GM23248 (cell line): Measurements from ENCODE around the gene ARHGEF1. TPM values are rescaled to one million over a fixed set of nuclear protein-coding genes. Genes with fewer than 3 reads are reported as not detected.
A peak's percentile ranks its signal among the peaks of the same experiment; 100 is the strongest.

ENCODE experiments used
- DNase-seq: peaks from one replicate; pipeline ENCODE4 v3.0.0-alpha.2; 2015
- H2AFZ ChIP-seq: fragments of 200-600 bp; sonication (generic); 2 replicates; pipeline ENCODE4 v1.6.1; 2016; ENCODE audit warnings: antibody characterized with exemption
- H3F3A ChIP-seq: fragments of 200-600 bp; sonication (generic); 2 replicates; pipeline ENCODE4 v1.6.1; 2016; ENCODE audit warnings: mild to moderate bottlenecking, antibody characterized with exemption, mixed run types; ENCODE audit not compliant: insufficient read depth
- H3K27ac ChIP-seq: fragments of 200-600 bp; sonication (generic); 2 replicates; pipeline ENCODE4 v1.5.1; 2016; ENCODE audit warnings: mild to moderate bottlenecking
- H3K27me3 ChIP-seq: fragments of 200-600 bp; sonication (generic); replicated peaks from 2 replicates; pipeline ENCODE4 v1.6.1; 2016; ENCODE audit warnings: mild to moderate bottlenecking; ENCODE audit not compliant: insufficient read depth
- H3K36me3 ChIP-seq: fragments of 200-600 bp; sonication (generic); 2 replicates; pipeline ENCODE4 v1.6.1; 2016; ENCODE audit warnings: low read depth, mild to moderate bottlenecking
- H3K4me1 ChIP-seq: fragments of 200-600 bp; sonication (generic); 2 replicates; pipeline ENCODE4 v1.6.1; 2016; ENCODE audit warnings: mild to moderate bottlenecking; ENCODE audit not compliant: insufficient read depth
- H3K4me2 ChIP-seq: fragments of 200-600 bp; sonication (generic); one replicate; pipeline ENCODE4 v1.6.1; 2016; ENCODE audit warnings: mild to moderate bottlenecking; ENCODE audit not compliant: unreplicated experiment
- H3K4me3 ChIP-seq: fragments of 200-600 bp; sonication (generic); 2 replicates; pipeline ENCODE4 v1.5.1; 2016; ENCODE audit warnings: mild to moderate bottlenecking
- H3K79me2 ChIP-seq: fragments of 200-600 bp; sonication (generic); 2 replicates; pipeline ENCODE4 v1.6.1; 2016; ENCODE audit warnings: mild to moderate bottlenecking; ENCODE audit not compliant: insufficient read depth
- H3K9ac ChIP-seq: fragments of 200-600 bp; sonication (generic); 2 replicates; pipeline ENCODE4 v1.6.1; 2016; ENCODE audit warnings: mild to moderate bottlenecking
- H3K9me2 ChIP-seq: fragments of 200-600 bp; sonication (generic); 2 replicates; pipeline ENCODE4 v1.6.1; 2016; ENCODE audit warnings: mixed run types, mild to moderate bottlenecking, moderate library complexity; ENCODE audit not compliant: insufficient read depth
- H3K9me3 ChIP-seq: fragments of 200-600 bp; sonication (generic); one replicate; pipeline ENCODE4 v1.6.1; 2017; ENCODE audit warnings: low read depth
- H4K20me1 ChIP-seq: fragments of 200-600 bp; sonication (generic); 2 replicates; pipeline ENCODE4 v1.6.0; 2016; ENCODE audit not compliant: insufficient read depth
- EZH2 ChIP-seq: fragments of 200-600 bp; sonication (generic); IDR thresholded peaks from 2 replicates; pipeline ENCODE4 v1.6.1; 2018; ENCODE audit warnings: antibody characterized with exemption, mild to moderate bottlenecking; ENCODE audit not compliant: insufficient read depth, poor library complexity, severe bottlenecking
- EZH2phosphoT487 ChIP-seq: fragments of 200-600 bp; sonication (generic); IDR thresholded peaks from 2 replicates; pipeline ENCODE4 v1.6.1; 2018; ENCODE audit warnings: antibody characterized with exemption, moderate library complexity, mild to moderate bottlenecking, low read depth; ENCODE audit not compliant: insufficient read depth
- WGBS, 2 experiments: methylation state at CpG; one replicate each; pipeline ENCODE4 v1.1.6; 2015 to 2017; ENCODE audit warnings: low lambda C conversion rate in 2 of 2, low coverage in 1 of 2; ENCODE audit errors: missing lambda C conversion rate in 2 of 2; 5-methylcytosine and 5-hydroxymethylcytosine counted together
- in situ Hi-C: fragments of 300-500 bp; cut with MboI; formaldehyde crosslinking; loops from 2 replicates; pipeline ENCODE4 v1.15.0; 2020
- polyA plus RNA-seq: library from polyadenylated mRNA; unstranded; fragments of >200 nt; fragmentation: Nextera tagmentation; extraction: Ambion mirVana; gene quantifications from 2 replicates; pipeline ENCODE4 v1.2.1, GENCODE V29; 2016
- total RNA-seq: library from RNA; depleted of rRNA; stranded (reverse); fragments of >200 nt; shearing (Covaris generic); gene quantifications from 2 replicates; pipeline ENCODE4 v1.2.3, GENCODE V29; 2014

The ARHGEF1 gene
- total and polyA plus RNA-seq, 2 experiments from 2014 or later, result 46.2 to 49.6 TPM

- Histone ChIP-seq H4K20me1 (no peaks in the 10 kb centered on the region), H3K9me2 (no peaks in the 10 kb centered on the region), H3K36me3 (no peaks in the 10 kb centered on the region), H3K4me3 (no peak overlapping the region), H3K27me3 (peaks cover 83% of the 10 kb centered on the region), H2AFZ (no peak overlapping the region), H3K27ac (no peak overlapping the region), H3K4me2 (no peak overlapping the region), H3F3A (no peaks in the 10 kb centered on the region), H3K79me2 (no peaks in the 10 kb centered on the region), H3K4me1 (no peaks in the 10 kb centered on the region), H3K9ac (no peak overlapping the region), H3K9me3 (no peaks in the 10 kb centered on the region)
- TF ChIP-seq EZH2 (no peak), EZH2phosphoT487 (no peak)
- 10 to 13% methylated on average over 16 to 26 of the region's 27 CpGs for WGBS, 2 experiments
- in situ Hi-C loops, result no loop called here
- DNase-seq, result no peak
These were observed 43.2 kb downstream of the ARHGEF1 start for GRCh38 chr19:41926028-41926762.

GRCh38 chr19:41926763-41927496, 43.9 kb downstream of the ARHGEF1 start:
- DNase-seq, result no peak
- no peak overlapping the region for H2AFZ ChIP-seq
- H3K9ac ChIP-seq, result no peak overlapping the region
- H3K27ac ChIP-seq, result no peak overlapping the region
- H3K36me3 ChIP-seq, result no peaks in the 10 kb centered on the region
- H3K4me1 ChIP-seq, result no peaks in the 10 kb centered on the region
- no peaks in the 10 kb centered on the region for H3K9me3 ChIP-seq
- H3K27me3 ChIP-seq, result peaks cover 86% of the 10 kb centered on the region
- no peaks in the 10 kb centered on the region for H3K79me2 ChIP-seq
- no peaks in the 10 kb centered on the region for H3K9me2 ChIP-seq
- in situ Hi-C loops, result no loop called here
- WGBS, 2 experiments, result 45 to 46% methylated on average over 15 to 16 of the region's 16 CpGs
- no peak overlapping the region for H3K4me3 ChIP-seq
- TF ChIP-seq EZH2 (no peak), EZH2phosphoT487 (no peak)
- no peaks in the 10 kb centered on the region for H3F3A ChIP-seq
- no peaks in the 10 kb centered on the region for H4K20me1 ChIP-seq
- H3K4me2 ChIP-seq, result no peak overlapping the region

GRCh38 chr19:41927497-41928192, 44.7 kb downstream of the ARHGEF1 start:
- peak overlapping the region; percentile 88 for H3K4me2 ChIP-seq
- no peaks in the 10 kb centered on the region for H3K36me3 ChIP-seq
- H3K4me3 ChIP-seq, result peak overlapping the region; percentile 77
- no peaks in the 10 kb centered on the region for H3F3A ChIP-seq
- H2AFZ ChIP-seq, result peak overlapping the region; percentile 59
- TF ChIP-seq EZH2phosphoT487, result no peak
- peak; percentile 63 for TF ChIP-seq EZH2
- in situ Hi-C loops, result no loop called here
- no peaks in the 10 kb centered on the region for H3K9me2 ChIP-seq
- no peak for DNase-seq
- no peaks in the 10 kb centered on the region for H3K79me2 ChIP-seq
- peak overlapping the region; percentile 28; the same call in 1 of the 2 replicates for H3K9ac ChIP-seq
- no peaks in the 10 kb centered on the region for H3K4me1 ChIP-seq
- no peak overlapping the region for H3K27ac ChIP-seq
- H4K20me1 ChIP-seq, result no peaks in the 10 kb centered on the region
- H3K27me3 ChIP-seq, result peaks cover 86% of the 10 kb centered on the region
- 7% methylated on average over 15 to 43 of the region's 43 CpGs for WGBS, 2 experiments
- no peaks in the 10 kb centered on the region for H3K9me3 ChIP-seq

- in situ Hi-C loops, result no loop called here
- no peaks in the 10 kb centered on the region for H4K20me1 ChIP-seq
- H3K27ac ChIP-seq, result no peak within 1 kb of the TSS
- H3K27me3 ChIP-seq, result peaks cover 81% of the 10 kb centered on the region
- peak within 1 kb of the TSS; percentile 28; the same call in 1 of the 2 replicates for H3K9ac ChIP-seq
- no peaks in the 10 kb centered on the region for H3F3A ChIP-seq
- H2AFZ ChIP-seq, result peak within 1 kb of the TSS; percentile 59
- no peaks in the 10 kb centered on the region for H3K4me1 ChIP-seq
- H3K36me3 ChIP-seq, result no peaks in the 10 kb centered on the region
- H3K4me3 ChIP-seq, result peak within 1 kb of the TSS; percentile 77
- H3K9me3 ChIP-seq, result no peaks in the 10 kb centered on the region
- H3K79me2 ChIP-seq, result no peaks in the 10 kb centered on the region
- TF ChIP-seq EZH2phosphoT487, result no peak; the same call in 1 of the 2 replicates
- TF ChIP-seq EZH2, result peak; percentile 16
- WGBS, 2 experiments, result 0 to 2% methylated on average over 18 to 44 of the region's 49 CpGs
- DNase-seq, result peak; percentile 51
- peak within 1 kb of the TSS; percentile 88 for H3K4me2 ChIP-seq
- no peaks in the 10 kb centered on the region for H3K9me2 ChIP-seq
These were observed 45.3 kb downstream of the ARHGEF1 start, which contains the start of gene ERFL for GRCh38 chr19:41928221-41928683. Gene ERFL (minus strand): TSS chr19:41928449. CDS start chr19:41912919, 15,530 bp downstream.
